GM19328 (cell line): ENCODE data around the gene DNAJB6.

Source experiments
- ATAC-seq: cut with Tn5 transposase; IDR thresholded peaks from one replicate; pipeline ENCODE4 v1.9.1; 2021; ENCODE audit warnings: mild to moderate bottlenecking, moderate library complexity; ENCODE audit not compliant: unreplicated experiment

DNAJB6 gene

DNA sequence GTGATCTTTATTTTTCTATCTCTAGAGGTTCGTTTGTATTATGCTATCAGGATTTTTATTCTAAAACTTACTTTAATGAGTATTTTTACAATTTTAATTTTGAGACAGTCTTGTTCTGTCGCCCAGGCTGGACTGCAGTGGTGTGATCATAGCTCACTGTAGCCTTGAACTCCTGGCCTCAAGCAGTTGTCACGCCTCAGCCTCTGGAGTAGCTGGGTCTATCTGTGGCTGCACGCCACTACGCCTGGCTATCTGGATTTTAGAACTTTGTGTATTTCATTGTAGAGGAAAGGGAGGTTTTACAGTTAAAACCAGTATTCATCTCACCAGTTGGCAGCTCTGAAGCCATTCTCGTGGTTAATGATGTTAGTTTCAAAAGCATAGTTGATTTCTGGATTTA, 25.9 kb downstream of the DNAJB6 start:
- no peak for ATAC-seq

DNA sequence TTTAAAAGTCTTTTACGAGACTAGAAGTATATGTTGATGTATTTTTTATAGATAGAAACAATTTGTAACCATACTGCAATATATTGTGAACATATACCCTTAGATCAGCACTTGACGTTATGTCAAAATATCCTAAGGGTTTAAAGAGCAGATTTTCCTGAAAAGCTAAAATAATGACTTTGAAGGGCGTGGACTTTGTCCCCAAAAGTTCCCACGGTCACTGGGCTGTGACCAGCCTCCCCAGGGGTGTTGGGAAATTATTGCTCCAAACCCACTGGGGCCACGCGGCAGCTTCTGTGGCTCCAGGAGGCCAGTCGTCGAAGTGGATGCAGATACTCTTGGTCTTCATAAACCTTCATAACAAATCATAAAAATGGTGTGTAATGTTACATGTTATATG, 29.9 kb downstream of the DNAJB6 start:
- ATAC-seq, result no peak

DNA sequence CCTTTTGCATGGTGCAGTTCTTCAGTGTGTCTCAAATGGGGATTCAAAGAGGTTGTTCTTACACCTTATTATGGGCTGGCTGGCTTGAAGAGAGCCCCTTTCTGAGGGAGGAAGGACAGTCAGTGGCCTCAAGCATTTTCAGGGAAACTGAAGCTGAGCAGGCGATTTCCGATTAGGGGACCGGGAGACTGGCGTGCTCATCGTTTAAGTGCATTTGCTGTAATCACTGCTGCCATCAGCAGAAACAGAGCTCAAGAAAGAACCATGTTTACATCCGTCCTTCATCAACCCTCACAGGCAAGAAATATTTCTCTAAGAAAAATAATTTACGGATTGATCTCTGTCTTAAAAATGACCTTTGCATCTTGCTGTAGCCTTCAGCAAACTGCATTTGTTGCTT, 32.2 kb downstream of the DNAJB6 start:
- ATAC-seq, result no peak

DNA sequence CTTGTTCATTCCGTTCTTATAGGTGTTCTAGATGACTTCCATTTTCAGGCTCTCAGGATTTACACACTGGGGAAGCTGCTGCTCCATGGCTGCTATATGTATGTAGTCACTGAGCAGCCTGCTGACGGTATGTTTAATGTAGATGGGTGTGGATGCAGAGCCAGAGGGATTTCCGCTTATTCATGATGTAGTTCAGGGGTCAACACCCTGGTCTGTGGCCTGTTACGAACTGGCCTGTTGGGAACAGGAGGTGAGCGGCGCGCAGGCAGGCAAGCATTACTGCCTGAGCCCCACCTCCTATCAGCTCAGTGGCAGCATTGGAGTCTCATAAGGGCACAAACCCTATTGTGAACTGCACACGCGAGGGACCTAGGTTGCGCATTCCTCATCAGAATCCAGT, 33.9 kb downstream of the DNAJB6 start:
- no peak for ATAC-seq

DNA sequence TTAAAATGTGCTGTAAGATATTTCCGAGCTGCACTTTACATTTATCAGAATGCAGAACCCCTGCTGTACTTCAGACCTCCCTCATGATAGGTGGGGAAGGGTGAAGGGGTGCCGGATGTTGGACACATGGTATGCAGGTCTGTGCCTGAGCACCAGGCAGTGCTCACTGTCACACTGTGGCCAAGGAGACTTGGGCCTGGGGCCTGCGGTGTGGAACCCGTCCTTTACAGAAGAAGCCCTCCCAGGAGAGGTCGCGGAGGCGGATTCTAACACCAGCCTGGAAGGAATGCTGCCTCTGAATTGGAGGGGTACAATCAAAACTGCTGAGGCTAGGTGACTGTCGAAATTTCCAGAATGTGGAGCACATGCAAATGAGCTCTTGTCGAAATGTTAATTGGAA, 34.5 kb downstream of the DNAJB6 start:
- ATAC-seq, result no peak

DNA sequence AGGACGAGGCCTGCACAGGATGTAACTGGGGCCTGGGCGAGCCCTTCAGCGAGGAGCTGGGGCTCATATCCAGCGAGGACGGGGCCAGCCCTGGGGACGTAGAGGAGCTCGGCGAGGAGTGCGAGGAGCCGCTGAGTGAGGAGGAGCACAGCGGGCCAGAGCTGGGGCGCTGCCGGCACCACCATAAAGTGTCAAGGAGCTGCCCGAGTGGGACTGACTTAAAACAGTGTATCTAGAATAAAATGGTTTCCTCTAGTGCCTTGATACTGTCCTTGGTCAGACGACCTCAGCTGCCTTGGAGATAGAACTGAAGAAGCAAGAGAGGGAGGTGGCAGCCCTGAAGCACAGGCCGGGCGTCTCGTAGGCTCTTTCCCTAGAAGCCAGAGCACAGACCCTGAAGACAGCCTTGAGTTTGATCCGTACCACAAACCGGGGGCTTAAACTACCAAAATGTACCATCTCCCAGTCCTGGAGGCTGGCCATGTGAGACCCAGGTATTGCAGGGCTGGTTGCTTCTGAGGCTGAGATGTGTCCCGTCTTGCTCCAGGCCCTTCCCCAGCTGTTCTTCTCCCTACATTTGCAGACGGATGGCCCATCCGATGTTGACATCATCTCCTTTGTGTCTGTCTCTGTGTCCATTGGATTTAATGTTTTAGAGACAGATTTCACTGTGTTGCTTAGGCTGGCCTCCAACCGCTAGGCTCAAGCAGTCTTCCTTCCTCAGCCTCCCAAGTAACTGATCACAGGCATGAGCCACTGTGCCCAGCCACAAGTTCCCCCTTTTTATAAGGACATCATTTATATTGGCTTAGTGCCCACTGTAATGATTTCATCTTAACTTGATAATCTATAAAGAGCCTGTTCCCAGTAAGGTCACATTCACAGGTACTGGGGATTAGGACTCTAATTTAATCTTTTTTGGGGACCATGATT, 35.8 kb downstream of the DNAJB6 start:
- ATAC-seq, result no peak

DNA sequence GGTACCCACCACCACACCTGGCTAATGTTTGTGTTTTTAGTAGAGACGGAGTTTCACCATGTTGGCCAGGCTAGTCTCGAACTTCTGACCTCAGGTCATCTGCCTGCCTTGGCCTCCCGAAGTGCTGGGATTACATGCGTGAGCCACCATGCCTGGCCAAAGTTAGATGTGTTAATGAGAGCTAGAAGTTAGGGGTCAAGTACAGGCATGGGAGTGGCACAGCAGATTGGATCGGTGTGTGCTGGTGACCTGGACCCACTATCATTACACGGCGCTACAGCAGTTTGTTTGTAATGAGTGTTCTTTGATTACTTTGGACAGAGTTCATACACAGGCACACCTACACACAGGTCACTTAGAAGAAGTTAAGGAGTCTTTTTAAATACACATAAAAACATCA, 36.7 kb downstream of the DNAJB6 start:
- no peak for ATAC-seq

DNA sequence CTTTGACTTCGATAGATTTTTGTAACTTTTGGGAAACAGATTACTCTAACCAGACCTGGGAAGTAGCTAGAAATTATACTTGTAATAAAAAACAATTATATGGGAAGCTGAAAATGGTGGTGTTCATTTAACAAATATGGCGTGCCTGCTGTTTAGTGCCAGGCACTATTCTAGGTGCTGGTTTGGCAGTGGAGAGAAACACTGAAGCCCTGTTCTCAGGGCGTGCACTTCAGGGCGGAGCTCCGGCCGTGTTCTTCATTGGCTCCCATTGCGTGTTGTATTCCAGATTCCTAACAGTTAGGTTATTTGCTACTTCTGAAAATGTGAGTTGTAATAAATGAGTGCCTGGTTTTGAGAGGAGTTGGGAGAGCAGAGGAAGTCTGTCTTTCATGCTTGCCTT, 38.6 kb downstream of the DNAJB6 start:
- ATAC-seq, result no peak

DNA sequence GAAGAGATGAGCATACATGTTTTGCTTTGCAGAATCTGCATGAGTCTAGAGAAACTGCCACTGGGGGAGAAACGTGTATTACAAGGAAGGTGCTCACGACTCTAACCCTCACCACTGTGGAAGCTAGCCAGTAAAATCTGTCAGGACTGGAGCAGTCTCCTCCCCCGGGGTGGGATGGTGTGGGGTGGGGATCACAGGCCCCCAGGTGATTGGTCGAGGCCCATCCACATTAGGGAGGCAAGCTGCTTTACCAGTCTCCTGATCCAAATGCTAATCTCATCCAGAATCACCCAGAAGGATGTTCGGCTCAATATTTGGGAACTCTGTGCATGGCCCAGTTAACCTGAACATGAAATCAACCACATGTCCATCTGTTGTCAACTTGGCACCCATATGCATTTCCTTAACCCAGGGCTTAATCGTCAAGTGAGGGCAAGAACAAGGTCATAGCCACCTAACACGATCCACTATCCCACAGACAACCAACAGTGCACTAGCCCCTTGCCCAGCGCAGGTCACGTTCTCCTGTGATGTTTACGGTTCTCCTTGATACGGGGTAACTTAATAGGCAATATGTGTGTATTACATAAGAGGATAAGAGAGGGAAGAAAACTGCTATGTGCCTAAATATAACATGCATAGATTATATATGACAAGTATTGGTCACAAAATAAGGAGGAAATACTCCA, 40.8 kb downstream of the DNAJB6 start:
- ATAC-seq, result no peak

DNA sequence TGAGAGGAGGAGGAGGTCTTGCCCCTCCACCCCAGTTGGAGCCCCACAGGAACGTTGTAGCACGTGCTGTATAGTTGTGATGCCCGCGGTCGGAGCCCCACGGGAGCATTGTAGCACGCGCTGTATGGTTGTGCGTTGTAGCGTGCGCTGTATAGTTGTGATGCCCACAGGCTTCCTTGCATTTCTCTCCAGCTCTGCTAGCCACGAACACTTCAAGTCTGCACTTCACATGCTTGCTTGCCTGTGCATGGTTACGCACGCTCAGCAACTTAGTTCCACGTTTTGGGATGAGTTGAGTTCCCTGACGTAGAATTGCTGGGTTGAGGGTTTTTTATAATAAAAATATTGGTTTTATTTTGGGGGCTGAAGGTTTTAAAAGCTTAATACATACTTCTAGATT, 41.6 kb downstream of the DNAJB6 start:
- no peak for ATAC-seq

DNA sequence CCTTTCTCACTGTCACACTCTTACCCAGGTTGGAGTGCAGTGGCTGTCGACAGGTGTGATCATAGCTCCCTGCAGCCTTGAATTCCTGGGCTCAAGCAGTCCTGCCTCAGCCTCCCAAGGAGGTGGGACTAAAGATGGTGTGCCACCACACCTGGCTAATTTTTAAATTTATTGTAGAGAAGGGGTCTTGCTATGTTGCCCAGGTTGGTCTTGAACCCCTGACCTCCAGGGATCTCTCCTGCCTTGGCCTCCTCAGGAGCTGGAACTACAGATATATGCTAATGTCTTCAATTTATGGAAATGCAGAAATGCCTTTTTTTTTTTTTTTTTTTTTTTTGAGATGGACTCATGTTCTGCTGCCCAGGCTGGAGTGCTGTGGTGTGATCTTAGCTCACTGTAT, 42.7 kb downstream of the DNAJB6 start:
- no peak for ATAC-seq

DNA sequence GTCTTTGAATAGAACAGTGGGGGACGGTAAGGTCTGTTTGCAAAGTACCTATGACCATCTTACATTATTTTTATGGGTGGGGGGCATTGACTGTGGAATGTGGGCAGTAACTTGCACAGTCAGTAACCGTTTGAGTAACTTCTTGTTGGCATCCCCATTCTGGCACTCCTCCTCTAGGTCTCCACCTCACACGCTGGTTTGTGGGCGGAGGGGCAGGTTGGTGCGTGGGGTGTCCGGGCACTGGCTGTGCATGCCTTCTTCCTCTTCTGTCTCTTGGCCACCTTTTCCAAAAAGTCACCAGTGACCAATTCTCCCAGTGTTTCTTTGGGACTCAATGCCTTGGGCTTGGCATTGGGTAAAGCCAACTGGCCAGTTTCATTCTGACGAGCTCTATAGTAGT, 43.6 kb downstream of the DNAJB6 start:
- ATAC-seq, result no peak

DNA sequence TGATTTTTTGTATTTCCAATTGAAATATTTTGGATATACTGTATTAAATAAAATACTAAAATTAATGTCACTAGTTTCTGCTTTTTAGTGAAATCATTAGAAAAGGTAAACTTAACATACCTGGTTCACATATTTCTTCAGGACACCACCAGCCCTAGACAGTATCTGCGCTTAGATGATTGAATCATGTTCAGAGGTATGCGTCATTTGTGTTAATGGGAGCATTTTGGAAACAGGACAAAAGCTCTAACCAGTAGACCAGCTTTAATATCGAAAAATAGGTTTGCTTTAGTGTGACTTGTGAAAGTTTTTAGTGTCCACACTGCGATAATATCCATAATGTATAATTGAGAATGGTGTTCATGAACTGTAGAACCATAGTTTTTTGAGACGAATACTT, 47.1 kb downstream of the DNAJB6 start:
- no peak for ATAC-seq

DNA sequence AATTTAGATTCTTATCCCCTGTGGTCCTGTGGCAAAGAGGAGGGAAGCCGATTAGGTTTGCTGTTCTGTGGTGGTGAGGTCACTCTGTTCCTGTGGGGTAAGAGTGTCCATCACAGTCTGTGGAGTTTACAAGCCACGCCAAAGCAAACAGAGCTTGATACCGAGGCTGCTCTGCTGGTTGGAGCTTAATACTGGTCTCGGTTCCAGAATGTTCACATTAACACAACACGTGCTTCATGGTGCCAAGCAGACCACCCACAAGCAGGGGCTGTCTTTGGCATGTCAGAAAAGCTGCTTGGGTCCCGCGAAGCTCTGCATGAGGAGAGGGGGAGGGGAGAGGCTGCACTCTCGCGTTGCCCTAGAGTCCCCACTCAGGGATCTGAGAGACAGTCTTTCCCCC, 47.5 kb downstream of the DNAJB6 start:
- ATAC-seq, result no peak

DNA sequence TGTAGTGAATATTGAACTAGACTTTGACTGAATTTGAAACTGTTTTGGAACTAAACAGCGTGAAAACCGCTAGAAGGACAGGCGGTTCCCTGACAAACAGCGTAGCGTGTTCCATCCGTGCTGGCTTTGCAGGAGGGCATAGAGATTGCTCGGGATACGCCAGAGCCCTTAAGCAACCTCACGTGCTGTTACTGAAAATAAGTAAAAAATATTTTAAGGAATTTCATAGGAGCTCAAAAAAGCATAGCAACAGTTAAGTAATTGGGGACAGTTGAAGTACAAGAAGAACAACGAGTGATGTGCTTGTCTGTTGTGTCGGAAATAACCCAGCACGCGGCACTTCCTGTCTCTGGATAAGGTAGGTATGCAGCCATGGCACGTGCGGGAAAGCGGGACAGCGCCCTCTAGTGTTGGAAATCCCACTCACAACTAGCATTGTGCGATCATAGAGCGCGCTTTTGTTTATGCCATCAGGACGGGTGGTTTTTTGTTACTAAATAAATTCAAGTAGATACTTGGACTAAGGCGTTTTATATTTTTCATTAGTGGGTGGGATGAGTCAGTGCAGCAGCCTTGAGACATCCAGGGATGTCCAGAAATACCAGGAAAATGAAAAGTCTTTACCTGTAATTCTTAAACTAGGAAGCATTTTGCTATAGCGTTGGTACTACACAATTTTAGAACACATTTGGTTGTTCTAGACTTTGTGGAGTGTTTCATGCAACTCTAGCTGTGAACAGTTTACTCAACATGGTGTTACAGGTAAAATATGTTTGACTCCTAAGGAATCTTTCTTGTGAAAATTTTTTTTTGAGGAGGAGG, 50.4 kb downstream of the DNAJB6 start:
- peak; percentile 96 for ATAC-seq

DNA sequence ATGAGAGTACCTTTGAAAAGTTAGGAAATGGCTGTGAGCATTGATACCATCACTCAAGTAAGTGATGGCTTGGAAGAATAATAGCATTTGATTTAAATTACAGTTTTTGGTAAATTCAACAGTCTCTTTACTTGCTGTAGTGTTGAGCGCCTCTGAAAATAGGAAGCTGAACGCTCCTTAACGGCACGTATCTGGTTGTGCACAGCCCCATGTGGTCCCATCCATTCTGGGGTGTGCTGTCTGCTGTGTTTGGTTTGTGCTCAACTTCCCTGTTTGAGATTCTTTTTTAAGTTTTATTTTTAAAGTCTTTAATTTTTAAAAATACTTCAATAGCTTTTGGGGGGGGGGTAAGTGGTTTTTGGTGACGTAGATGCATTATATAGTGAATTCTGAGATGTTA, 51.5 kb downstream of the DNAJB6 start:
- ATAC-seq, result no peak

DNA sequence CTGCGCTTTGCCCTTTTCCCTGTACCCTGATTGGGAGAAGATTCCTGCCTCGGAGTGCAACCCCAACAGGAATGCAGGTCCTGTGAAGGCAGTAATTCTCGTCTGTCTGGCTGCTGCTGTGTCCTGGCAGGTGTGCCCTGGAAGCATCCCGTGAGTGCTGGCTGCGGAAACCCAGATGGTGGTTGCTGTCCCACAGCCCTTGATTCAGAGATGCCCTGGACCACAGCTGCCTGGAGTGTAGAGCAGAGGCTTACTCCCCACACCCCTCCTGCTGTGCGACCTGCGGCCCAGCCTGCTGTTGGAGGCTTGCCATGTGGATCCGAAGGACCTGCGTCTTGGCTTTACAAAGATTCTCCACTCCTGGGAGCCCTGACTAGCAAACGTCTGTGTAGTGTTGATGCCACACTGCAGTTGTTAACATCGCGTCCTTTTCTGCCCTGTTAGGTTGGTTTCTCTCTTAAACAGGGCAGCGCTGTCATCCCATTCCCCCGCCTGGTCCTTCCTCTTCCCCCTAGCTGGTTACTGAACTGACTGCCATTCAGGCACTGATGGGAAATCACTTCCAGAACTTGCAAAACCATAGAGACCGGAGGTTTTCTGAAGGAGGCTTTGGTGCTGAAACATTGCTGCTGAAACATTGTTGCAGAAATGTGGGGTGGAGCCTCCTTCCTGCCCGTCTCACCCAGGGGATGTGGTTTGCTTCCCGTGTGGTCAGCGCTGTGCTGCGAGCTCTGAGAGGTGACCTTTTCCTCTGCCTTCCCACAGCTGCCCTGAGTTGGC, 53.3 kb downstream of the DNAJB6 start:
- ATAC-seq, result no peak

DNA sequence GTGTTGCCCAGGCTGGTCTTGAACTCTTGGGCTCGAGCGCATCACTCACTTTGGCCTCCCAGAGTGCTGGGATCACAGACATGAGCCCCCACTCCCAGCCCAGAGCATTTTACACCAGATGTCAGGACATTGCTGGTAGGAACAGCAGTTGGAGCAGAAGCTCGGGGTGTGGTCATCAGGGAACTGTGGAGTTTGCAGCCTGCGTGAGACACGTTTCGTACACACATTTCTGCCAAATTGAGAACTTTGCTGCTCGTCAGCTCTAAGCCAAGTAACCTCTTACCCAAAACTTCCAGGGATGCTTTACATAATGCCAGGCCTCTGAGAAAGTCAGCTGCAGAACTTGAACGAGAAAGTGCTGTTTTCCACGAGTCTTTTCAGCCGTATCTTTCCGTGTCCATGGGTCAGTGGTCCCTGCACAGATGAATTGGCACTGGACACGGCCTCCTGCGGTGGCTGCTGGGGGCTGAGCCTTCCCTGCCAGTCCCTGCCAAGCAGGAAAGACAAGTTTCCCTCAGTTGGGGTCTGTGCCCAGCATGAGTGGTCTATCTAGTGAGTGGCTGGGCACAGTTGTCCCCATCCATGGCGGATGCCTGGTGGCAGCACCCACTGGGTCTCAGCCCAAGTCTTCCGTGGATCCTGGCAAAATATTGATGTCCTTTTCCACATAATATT, 54.4 kb downstream of the DNAJB6 start:
- ATAC-seq, result no peak

DNA sequence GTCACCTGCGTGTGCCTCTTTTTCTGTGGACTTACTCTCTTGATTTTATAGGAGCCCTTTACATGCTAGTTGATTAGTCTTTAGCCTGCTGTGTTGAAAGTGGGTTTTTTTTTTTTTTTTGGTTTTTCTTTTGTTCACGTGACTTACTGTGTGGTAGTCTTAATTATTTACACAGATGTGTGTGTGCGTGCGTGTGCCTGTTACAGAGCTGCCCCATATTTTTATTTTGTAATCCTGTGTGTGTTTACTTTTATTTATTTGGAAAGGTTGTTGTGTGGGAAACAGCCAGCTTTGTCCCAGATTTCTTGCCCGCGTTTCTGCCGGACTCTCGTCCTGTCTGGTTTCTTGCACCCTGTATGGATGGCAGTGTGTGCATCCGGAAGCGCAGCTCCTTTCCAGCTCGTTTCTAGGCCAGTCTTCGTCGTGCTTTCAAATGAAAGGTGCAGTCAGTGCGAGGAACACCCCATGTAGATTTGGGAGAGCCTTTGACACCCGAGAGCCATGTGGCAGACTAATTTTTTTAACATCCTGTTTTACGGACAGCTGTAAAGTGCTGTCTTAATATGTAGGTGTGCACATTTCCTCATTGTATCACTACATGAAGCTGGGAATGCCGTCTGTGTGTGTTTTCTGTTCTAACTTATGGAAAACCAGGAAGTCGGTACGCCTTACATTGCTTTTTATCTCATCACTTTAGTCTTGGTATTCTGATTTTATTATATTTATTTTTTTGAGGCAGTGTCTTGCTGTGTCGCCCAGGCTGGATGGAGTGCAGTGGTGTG, 55.6 kb downstream of the DNAJB6 start:
- ATAC-seq, result no peak
